Parathyroid adenoma (tissue), 2 donors: Measurements from ENCODE around the gene NOS2.

Source experiments
- H2AFZ ChIP-seq: fragments of 300-600 bp; sonication (generic); one replicate; pipeline ENCODE4 v1.7.0; 2017; ENCODE audit warnings: antibody characterized with exemption, mild to moderate bottlenecking
- H3K27ac ChIP-seq: fragments of 300-600 bp; sonication (generic); one replicate; pipeline ENCODE4 v1.7.0; 2017
- H3K27me3 ChIP-seq: fragments of 300-600 bp; sonication (generic); one replicate; pipeline ENCODE4 v1.7.0; 2017; ENCODE audit warnings: low read length; ENCODE audit not compliant: control insufficient read depth, insufficient read depth
- H3K36me3 ChIP-seq: fragments of 300-600 bp; sonication (generic); one replicate; pipeline ENCODE4 v1.7.0; 2017; ENCODE audit warnings: low read length; ENCODE audit not compliant: control insufficient read depth, insufficient read depth
- H3K4me1 ChIP-seq: fragments of 300-600 bp; sonication (generic); one replicate; pipeline ENCODE4 v1.7.0; 2017; ENCODE audit warnings: control low read depth
- H3K4me2 ChIP-seq: fragments of 300-600 bp; sonication (generic); one replicate; pipeline ENCODE4 v1.7.0; 2017; ENCODE audit warnings: low read length
- H3K4me3 ChIP-seq: fragments of 300-600 bp; sonication (generic); one replicate; pipeline ENCODE4 v1.7.0; 2017; ENCODE audit warnings: low read depth, low read length
- H3K79me2 ChIP-seq: fragments of 300-600 bp; sonication (generic); one replicate; pipeline ENCODE4 v1.7.0; 2017; ENCODE audit warnings: control low read depth
- H3K9ac ChIP-seq: fragments of 300-600 bp; sonication (generic); one replicate; pipeline ENCODE4 v1.7.0; 2017; ENCODE audit warnings: mild to moderate bottlenecking
- H3K9me3 ChIP-seq: fragments of 300-600 bp; sonication (generic); one replicate; pipeline ENCODE4 v1.7.0; 2017; ENCODE audit warnings: low read length; ENCODE audit not compliant: control insufficient read depth
- CTCF ChIP-seq: fragments of 300-600 bp; sonication (generic); IDR thresholded peaks from one replicate; pipeline ENCODE4 v1.7.0; 2017; ENCODE audit warnings: antibody characterized with exemption, mild to moderate bottlenecking
- donor health status: primary hyperparathyroidism.

NOS2 gene

GRCh38 chr17:27810211-27810901, 10.0 kb upstream of the NOS2 start:
- TF ChIP-seq CTCF, result no peak

GRCh38 chr17:27809555-27809954, 9.2 kb upstream of the NOS2 start:
- Histone ChIP-seq H3K79me2 (no peaks in the 10 kb centered on the region), H3K36me3 (no peaks in the 10 kb centered on the region), H3K4me3 (no peak overlapping the region), H3K9me3 (no peaks in the 10 kb centered on the region), H3K9ac (no peak overlapping the region), H2AFZ (no peak overlapping the region), H3K27me3 (no peaks in the 10 kb centered on the region), H3K4me1 (no peaks in the 10 kb centered on the region), H3K4me2 (no peak overlapping the region), H3K27ac (no peak overlapping the region)
- TF ChIP-seq CTCF, result no peak

More at GRCh38 chr17:27810211-27810901, 10.0 kb upstream of the NOS2 start:
- Histone ChIP-seq H3K4me2 (no peak overlapping the region), H2AFZ (no peak overlapping the region), H3K4me3 (no peak overlapping the region), H3K79me2 (no peaks in the 10 kb centered on the region), H3K36me3 (no peaks in the 10 kb centered on the region), H3K27ac (no peak overlapping the region), H3K9ac (no peak overlapping the region), H3K27me3 (no peaks in the 10 kb centered on the region), H3K9me3 (no peaks in the 10 kb centered on the region), H3K4me1 (no peaks in the 10 kb centered on the region)

- Histone ChIP-seq H3K4me3 (no peak overlapping the region), H3K4me2 (no peak overlapping the region), H3K4me1 (no peaks in the 10 kb centered on the region), H3K9ac (no peak overlapping the region), H3K27me3 (no peaks in the 10 kb centered on the region), H3K36me3 (no peaks in the 10 kb centered on the region), H3K9me3 (no peaks in the 10 kb centered on the region), H3K79me2 (no peaks in the 10 kb centered on the region), H3K27ac (no peak overlapping the region), H2AFZ (no peak overlapping the region)
- TF ChIP-seq CTCF, result no peak
Measured at GRCh38 chr17:27808628-27809027, 8.3 kb upstream of the NOS2 start.

GRCh38 chr17:27807567-27808470, 7.5 kb upstream of the NOS2 start:
- H3K36me3 ChIP-seq, result no peaks in the 10 kb centered on the region
- H3K9ac ChIP-seq, result no peak overlapping the region
- no peak overlapping the region for H3K4me2 ChIP-seq
- H3K9me3 ChIP-seq, result no peaks in the 10 kb centered on the region
- H3K4me3 ChIP-seq, result no peak overlapping the region
- H3K4me1 ChIP-seq, result no peaks in the 10 kb centered on the region
- TF ChIP-seq CTCF, result no peak
- H3K27me3 ChIP-seq, result no peaks in the 10 kb centered on the region
- no peak overlapping the region for H3K27ac ChIP-seq
- H2AFZ ChIP-seq, result no peak overlapping the region
- no peaks in the 10 kb centered on the region for H3K79me2 ChIP-seq
